C4-2B (cell line): ENCODE results near the gene PARP11.

Experiments used
- H3K27ac ChIP-seq: fragments of 450-650 bp; 2 replicates; pipeline ENCODE4 v1.5.1; 2017
- ZFX ChIP-seq: fragments of 450-650 bp; IDR thresholded peaks from 2 replicates; pipeline ENCODE4 v1.6.1; 2017
- TF ChIP-seq, protein P1 (sequence below): fragments of 450-650 bp; conservative IDR thresholded peaks from 2 replicates; pipeline ENCODE4 v1.5.1; 2017; ENCODE audit warnings: mild to moderate bottlenecking

Gene PARP11

DNA sequence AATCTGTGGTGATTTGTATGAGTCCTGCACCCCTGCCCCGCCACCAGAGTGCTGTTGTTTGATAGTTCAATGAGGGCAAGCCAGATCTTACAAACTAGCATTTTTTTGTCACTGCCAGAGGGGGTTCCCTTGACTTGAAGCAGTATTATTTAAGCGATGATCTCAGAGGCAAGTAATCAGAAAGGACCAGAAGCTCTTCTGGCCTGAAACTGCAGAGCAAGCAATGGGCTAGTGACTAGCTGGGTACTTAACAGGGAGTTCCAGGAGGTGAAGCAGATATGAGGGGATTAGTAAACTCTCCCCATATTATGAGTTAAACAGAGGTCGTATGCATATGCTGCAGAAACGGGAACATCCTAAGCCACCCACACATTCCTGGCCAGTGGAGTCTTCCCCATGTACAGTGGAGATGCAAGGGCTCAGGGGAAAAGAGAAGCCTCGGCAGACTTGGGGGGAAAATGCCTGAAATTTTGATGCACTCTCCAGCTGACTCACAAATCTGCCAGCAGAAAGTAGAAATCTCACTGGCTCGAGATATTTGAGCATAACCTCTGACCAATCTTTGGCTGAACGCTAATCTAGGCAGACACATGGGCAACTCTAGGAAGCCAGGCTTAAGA lies 112.0 kb downstream of the PARP11 start:
- TF ChIP-seq ZFX, result no peak
- TF ChIP-seq, protein P1, sequence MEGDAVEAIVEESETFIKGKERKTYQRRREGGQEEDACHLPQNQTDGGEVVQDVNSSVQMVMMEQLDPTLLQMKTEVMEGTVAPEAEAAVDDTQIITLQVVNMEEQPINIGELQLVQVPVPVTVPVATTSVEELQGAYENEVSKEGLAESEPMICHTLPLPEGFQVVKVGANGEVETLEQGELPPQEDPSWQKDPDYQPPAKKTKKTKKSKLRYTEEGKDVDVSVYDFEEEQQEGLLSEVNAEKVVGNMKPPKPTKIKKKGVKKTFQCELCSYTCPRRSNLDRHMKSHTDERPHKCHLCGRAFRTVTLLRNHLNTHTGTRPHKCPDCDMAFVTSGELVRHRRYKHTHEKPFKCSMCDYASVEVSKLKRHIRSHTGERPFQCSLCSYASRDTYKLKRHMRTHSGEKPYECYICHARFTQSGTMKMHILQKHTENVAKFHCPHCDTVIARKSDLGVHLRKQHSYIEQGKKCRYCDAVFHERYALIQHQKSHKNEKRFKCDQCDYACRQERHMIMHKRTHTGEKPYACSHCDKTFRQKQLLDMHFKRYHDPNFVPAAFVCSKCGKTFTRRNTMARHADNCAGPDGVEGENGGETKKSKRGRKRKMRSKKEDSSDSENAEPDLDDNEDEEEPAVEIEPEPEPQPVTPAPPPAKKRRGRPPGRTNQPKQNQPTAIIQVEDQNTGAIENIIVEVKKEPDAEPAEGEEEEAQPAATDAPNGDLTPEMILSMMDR, result no peak
- no peak overlapping the region for H3K27ac ChIP-seq

DNA sequence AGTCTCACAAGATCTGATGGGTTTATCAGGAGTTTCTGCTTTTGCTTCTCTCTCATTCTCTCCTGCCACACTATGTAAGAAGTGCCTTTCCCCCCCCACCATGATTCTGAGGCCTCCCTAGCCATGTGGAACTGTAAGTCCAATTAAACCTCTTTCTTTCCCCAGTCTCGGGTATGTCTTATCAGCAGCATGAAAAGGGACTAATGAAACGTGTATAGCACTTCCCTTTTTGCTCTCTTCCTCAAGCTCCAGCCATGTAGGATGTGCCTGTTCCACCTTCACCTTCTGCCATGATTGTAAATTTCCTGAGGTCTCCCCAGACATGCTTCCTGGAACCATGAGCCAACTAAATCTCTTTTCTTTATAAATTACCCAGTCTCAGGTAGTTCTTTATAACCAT lies 113.3 kb downstream of the PARP11 start:
- no peak overlapping the region for H3K27ac ChIP-seq
- no peak for TF ChIP-seq ZFX
- TF ChIP-seq, protein P1, result no peak
